Testis (tissue), 3 donors: ENCODE data around the gene MACROD1. TPM values are rescaled to one million over a fixed set of nuclear protein-coding genes. Genes with fewer than 3 reads are reported as not detected.

ENCODE experiments used
- DNase-seq: peaks from one replicate; pipeline ENCODE4 v3.0.0-alpha.2; 2019
- H3K27ac ChIP-seq, 2 donors: fragments of 200-600 bp; sonication (generic); one replicate each; pipeline ENCODE4 v1.5.1; 2019
- H3K27me3 ChIP-seq: fragments of 200-600 bp; sonication (generic); one replicate; pipeline ENCODE4 v1.5.1; 2019
- H3K36me3 ChIP-seq: fragments of 200-600 bp; sonication (generic); one replicate; pipeline ENCODE4 v1.5.1; 2017; ENCODE audit warnings: low read depth; ENCODE audit errors: missing control alignments
- H3K4me1 ChIP-seq: fragments of 200-600 bp; sonication (generic); one replicate; pipeline ENCODE4 v1.5.1; 2019
- H3K4me3 ChIP-seq, 2 donors: fragments of 200-600 bp; sonication (generic); one replicate each; pipeline ENCODE4 v1.5.1; 2017 to 2019
- H3K9me3 ChIP-seq: fragments of 200-600 bp; sonication (generic); one replicate; pipeline ENCODE4 v1.5.1; 2017
- POLR2A ChIP-seq: fragments of 450-650 bp; IDR thresholded peaks from one replicate; pipeline ENCODE4 v1.6.1; 2017; ENCODE audit warnings: antibody characterized with exemption, mild to moderate bottlenecking, moderate library complexity
- WGBS, 2 donors: methylation state at CpG; one replicate each; pipeline ENCODE4 v1.1.5; 2018; 5-methylcytosine and 5-hydroxymethylcytosine counted together
- intact Hi-C: fragments of 100-400 bp; cut with DNase I; formaldehyde crosslinking; loops from one replicate; pipeline ENCODE4 v1.15.1; 2023; ENCODE audit warnings: low total_unique reads
- polyA plus RNA-seq: library from polyadenylated mRNA; stranded (reverse); fragments of 350-450 nt; fragmentation: Illumina TruSeq; extraction: RNeasy Lipid Tissue Mini Kit (QIAGEN cat#74804); gene quantifications from one replicate; pipeline ENCODE4 v1.2.3, GENCODE V29; 2014; ENCODE audit warnings: low read depth, low replicate concordance; ENCODE audit not compliant: insufficient read depth
- total RNA-seq, 2 donors: library from RNA; depleted of rRNA; stranded (reverse); fragments of >200 nt; gene quantifications; one replicate each; pipeline ENCODE4 v1.2.3, GENCODE V29; 2016
- TF ChIP-seq, protein P1 (sequence below), 3 experiments: fragments of 450-650 bp in 2 of 3; fragments of 200-600 bp in 1 of 3; sonication (generic) in 1 of 3; IDR thresholded peaks; one replicate each; pipeline ENCODE4 v1.5.1; 2016 to 2019; ENCODE audit warnings: antibody characterized with exemption in 3 of 3, mild to moderate bottlenecking in 2 of 3, moderate library complexity in 1 of 3

MACROD1 gene
- total and polyA plus RNA-seq, 3 donors from 2014 or later = 13.3 to 15.3 (median 14.1) TPM

DNA sequence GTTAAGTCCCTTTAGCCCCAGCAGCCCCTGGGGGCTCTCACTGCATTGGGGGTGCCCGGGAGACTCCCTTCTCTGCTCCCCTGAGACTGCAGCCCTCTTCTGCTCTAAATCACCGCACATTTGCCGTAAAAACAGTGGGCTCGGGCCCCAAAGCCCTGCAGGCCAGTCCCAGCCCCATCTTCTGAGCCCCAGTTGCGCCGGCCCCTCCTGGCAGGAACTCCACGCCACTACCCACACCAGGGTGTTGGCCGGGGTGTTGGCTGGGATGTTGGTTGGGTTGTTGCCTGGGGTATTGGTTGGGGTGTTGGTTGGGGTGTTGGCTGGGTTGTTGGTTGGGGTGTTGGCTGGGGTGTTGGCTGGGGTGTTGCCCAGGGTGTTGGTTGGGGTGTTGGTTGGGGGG, 156.2 kb downstream of the MACROD1 start:
- Histone ChIP-seq H3K36me3 (no peaks in the 10 kb centered on the region), H3K27me3 (no peaks in the 10 kb centered on the region), H3K4me1 (peaks cover 15% of the 10 kb centered on the region), H3K27ac (no peak overlapping the region), H3K9me3 (no peaks in the 10 kb centered on the region), H3K4me3 (no peak overlapping the region)
- 94 to 97% methylated on average over 8 of the region's 8 CpGs for WGBS, 2 donors
- TF ChIP-seq, protein P1, sequence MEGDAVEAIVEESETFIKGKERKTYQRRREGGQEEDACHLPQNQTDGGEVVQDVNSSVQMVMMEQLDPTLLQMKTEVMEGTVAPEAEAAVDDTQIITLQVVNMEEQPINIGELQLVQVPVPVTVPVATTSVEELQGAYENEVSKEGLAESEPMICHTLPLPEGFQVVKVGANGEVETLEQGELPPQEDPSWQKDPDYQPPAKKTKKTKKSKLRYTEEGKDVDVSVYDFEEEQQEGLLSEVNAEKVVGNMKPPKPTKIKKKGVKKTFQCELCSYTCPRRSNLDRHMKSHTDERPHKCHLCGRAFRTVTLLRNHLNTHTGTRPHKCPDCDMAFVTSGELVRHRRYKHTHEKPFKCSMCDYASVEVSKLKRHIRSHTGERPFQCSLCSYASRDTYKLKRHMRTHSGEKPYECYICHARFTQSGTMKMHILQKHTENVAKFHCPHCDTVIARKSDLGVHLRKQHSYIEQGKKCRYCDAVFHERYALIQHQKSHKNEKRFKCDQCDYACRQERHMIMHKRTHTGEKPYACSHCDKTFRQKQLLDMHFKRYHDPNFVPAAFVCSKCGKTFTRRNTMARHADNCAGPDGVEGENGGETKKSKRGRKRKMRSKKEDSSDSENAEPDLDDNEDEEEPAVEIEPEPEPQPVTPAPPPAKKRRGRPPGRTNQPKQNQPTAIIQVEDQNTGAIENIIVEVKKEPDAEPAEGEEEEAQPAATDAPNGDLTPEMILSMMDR (IDR thresholded peaks at IDR 0.05) = no peak
- TF ChIP-seq POLR2A = no peak
- intact Hi-C loops = no loop called here
- DNase-seq = no peak

DNA sequence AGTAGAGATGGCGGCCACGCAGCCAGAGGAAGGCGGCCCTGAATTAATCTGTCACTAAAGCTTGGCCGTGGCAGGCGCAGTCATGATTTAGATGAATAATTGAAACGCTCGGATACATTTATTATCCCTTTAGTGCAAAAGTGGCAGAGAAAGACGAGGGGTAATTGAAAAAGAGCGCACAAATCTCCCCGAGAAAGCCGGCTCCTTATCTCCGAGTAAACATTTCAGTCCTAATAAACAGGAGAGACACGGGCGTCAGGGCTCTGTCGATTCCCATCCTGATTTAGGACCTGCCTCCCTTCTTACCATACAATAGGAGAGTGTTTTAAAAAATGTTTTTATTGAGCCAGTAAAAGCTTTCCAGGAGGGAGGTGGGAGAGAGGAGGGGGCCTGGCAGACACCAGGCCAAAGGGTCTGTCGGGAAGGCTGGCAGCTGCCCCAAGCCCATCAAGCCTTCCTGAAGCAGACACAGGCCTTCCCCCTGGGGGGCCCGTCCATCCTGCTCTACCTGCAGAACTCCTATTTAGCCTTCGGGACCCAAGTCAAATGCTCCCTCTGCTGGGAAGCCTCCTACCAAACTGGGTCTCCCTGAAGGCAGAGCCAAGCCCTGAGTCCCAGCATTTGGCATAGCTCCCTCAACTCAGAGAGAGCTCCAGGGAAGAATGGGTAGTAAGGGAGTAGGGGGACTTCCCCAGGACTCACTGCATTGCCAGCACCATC, 156.8 kb downstream of the MACROD1 start:
- Histone ChIP-seq H3K4me1 (peaks cover 15% of the 10 kb centered on the region), H3K27me3 (no peaks in the 10 kb centered on the region), H3K36me3 (no peaks in the 10 kb centered on the region), H3K9me3 (no peaks in the 10 kb centered on the region), H3K27ac (peak overlapping the region in 1 of 2 donors; percentile 49), H3K4me3 (no peak overlapping the region)
- TF ChIP-seq POLR2A = no peak
- TF ChIP-seq, protein P1 (IDR thresholded peaks at IDR 0.05) = no peak
- WGBS, 2 donors = 82 to 84% methylated on average over 18 of the region's 18 CpGs
- intact Hi-C loops = no loop called here
- no peak for DNase-seq

DNA sequence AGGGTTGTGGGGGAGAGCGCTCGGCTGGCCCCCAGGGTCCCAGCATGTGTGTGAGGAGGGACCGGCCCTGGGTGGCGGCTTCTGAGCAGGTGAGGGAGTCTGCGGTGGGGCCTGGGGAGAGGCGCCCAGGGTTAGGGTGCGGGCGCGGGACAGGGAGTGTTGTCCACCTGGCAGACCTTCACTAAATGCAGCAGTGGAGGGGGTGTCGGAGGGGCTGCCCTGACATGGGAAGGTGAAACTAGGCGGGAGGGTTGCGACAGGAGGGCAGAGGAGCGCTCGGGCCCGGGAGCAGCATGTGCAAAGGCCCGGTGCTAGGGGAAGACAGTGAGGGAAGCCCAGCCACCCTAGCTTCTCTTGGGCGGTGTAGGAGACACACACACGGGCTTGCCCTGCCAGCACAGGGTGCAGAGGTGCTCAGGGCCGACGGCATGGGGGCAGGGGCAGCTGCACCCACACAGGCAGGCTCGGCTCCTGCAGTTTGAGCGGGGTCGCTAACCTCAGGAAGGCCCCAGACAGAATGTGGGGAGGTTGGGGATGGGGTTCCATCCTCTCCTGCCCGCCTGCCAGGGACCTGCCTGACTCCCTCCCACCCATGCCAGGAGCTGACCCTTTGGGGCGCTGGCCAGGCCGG, 157.5 kb downstream of the MACROD1 start:
- Histone ChIP-seq H3K4me3 (no peak overlapping the region), H3K4me1 (peaks cover 15% of the 10 kb centered on the region), H3K36me3 (no peaks in the 10 kb centered on the region), H3K27ac (peak overlapping the region; percentile 49 to 71), H3K27me3 (no peaks in the 10 kb centered on the region), H3K9me3 (no peaks in the 10 kb centered on the region)
- WGBS, 2 donors = 77 to 78% methylated on average over 24 to 26 of the region's 26 CpGs
- DNase-seq = no peak
- intact Hi-C loops = no loop called here
- TF ChIP-seq, protein P1 (IDR thresholded peaks at IDR 0.05) = no peak
- no peak for TF ChIP-seq POLR2A

DNA sequence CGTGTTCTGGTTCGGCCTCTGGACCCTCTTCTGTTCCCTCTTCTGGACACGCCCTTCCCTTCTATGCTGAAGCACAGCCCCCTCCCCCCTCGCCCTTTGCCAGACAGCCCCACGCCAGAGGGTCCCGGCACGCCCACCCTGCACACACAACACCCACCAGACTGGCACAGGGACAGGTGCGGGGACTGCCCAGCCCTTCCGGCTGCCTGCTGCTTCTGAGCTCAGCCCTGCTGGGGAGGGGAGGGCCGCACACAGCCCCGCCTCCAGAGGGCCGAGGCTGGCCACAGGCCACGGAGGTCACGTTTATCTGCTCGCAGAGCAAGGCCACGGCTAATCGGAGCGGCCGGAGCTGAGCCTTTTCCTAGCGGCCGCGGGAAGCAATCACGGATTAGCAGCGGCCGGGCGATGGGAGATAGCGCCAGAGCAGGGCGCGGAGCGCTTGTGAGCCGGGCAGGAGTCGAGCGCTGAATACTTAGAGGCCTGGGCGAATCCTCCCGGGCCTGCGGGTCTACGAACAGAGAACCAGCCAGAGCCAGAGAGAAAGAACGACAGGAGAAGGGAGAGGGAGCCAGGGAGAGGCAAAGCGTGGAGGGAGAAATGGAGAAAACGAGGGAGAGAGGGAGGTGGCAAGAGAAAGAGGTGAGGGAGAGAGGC, 158.2 kb downstream of the MACROD1 start:
- Histone ChIP-seq H3K4me3 (peak overlapping the region; percentile 23 to 34), H3K9me3 (no peaks in the 10 kb centered on the region), H3K27ac (peak overlapping the region; percentile 49 to 71), H3K27me3 (no peaks in the 10 kb centered on the region), H3K36me3 (no peaks in the 10 kb centered on the region), H3K4me1 (peaks cover 15% of the 10 kb centered on the region)
- no peak for TF ChIP-seq POLR2A
- TF ChIP-seq, protein P1 (IDR thresholded peaks at IDR 0.05) = peak; percentile 32 to 67 (median 47)
- intact Hi-C loops = no loop called here
- DNase-seq = peak; percentile 92
- 2 to 3% methylated on average over 32 to 40 of the region's 40 CpGs for WGBS, 2 donors
